ENCODE data around the gene SIRT6. TPM values are rescaled to one million over a fixed set of nuclear protein-coding genes. Genes with fewer than 3 reads are reported as not detected.

Gene SIRT6
- total and polyA plus RNA-seq, 9 of the 15 experiments (the other 6 are each of a cell fraction or from before 2014, with no cell fraction given): 1.4 to 41.1 (median 10.2) TPM

DNA sequence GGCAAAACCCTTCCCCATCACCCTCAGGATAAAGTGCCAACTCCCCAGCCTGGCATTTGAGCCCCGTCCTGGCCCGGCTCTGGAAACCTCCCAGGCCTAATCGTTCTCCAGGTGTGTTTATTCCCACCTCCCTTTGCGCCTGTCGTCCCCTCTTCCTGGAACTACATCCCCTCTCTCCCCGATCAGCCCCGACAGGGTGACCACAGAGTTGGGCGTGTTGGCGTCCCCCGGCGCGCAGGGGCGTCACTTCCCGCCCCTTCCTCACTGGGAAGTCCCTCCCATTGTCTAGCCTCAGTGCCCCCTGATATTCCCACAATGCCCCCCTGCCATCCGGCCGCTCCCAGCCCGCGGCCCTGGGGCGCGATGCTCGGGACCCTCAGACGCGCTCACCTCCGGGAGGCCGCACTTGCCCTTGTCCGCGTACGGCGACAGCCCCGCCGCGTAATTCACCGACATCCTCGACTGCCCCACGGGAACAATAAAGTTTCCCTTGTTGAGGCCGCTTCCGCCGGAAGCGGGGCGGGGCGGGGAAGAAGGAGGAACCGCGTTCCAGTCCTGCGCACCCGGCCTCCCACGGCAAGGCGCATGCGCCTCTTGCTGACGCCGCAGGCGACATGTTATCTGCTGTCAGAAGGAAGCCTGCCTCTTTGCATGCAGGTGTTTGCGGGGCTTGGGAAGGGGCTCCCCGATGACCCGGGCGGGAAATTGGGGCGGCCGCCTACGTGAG is at the start of gene SIRT6, which contains the start of gene ANKRD24 (continued):
- TF ChIP-seq KDM5B (IDR thresholded peaks at IDR 0.05; ENCODE audit: insufficient replicate concordance, low read depth, low read length): peak; percentile 82
- peak; percentile 77 for TF ChIP-seq BCOR (IDR thresholded peaks at IDR 0.05)
- TF ChIP-seq, protein P1, sequence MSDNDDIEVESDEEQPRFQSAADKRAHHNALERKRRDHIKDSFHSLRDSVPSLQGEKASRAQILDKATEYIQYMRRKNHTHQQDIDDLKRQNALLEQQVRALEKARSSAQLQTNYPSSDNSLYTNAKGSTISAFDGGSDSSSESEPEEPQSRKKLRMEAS (CRISPR knock-in tag; IDR thresholded peaks at IDR 0.05): peak; percentile 37
- no peak for TF ChIP-seq PTBP1 (IDR thresholded peaks at IDR 0.05; ENCODE audit: low read depth, low read length)
- TF ChIP-seq SUPT5H (IDR thresholded peaks at IDR 0.05): peak; percentile 57; the same call in 1 of the 2 replicates
- TF ChIP-seq POLR3G (IDR thresholded peaks at IDR 0.05; ENCODE audit: extremely low read depth, insufficient read length, insufficient replicate concordance): no peak
- TF ChIP-seq PHTF2 (CRISPR knock-in tag; IDR thresholded peaks at IDR 0.05): no peak
- TF ChIP-seq, protein P2, sequence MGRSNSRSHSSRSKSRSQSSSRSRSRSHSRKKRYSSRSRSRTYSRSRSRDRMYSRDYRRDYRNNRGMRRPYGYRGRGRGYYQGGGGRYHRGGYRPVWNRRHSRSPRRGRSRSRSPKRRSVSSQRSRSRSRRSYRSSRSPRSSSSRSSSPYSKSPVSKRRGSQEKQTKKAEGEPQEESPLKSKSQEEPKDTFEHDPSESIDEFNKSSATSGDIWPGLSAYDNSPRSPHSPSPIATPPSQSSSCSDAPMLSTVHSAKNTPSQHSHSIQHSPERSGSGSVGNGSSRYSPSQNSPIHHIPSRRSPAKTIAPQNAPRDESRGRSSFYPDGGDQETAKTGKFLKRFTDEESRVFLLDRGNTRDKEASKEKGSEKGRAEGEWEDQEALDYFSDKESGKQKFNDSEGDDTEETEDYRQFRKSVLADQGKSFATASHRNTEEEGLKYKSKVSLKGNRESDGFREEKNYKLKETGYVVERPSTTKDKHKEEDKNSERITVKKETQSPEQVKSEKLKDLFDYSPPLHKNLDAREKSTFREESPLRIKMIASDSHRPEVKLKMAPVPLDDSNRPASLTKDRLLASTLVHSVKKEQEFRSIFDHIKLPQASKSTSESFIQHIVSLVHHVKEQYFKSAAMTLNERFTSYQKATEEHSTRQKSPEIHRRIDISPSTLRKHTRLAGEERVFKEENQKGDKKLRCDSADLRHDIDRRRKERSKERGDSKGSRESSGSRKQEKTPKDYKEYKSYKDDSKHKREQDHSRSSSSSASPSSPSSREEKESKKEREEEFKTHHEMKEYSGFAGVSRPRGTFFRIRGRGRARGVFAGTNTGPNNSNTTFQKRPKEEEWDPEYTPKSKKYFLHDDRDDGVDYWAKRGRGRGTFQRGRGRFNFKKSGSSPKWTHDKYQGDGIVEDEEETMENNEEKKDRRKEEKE (IDR thresholded peaks at IDR 0.05; ENCODE audit: borderline replicate concordance in 1 of 2, control insufficient read depth in 1 of 2, low read depth in 2 of 2, low read length in 1 of 2): no peak
- TF ChIP-seq CBX5 (IDR thresholded peaks at IDR 0.05; ENCODE audit: borderline replicate concordance, low read depth): no peak
- no peak for TF ChIP-seq MCM2 (IDR thresholded peaks at IDR 0.05; ENCODE audit: low read depth)
- TF ChIP-seq, protein P3, sequence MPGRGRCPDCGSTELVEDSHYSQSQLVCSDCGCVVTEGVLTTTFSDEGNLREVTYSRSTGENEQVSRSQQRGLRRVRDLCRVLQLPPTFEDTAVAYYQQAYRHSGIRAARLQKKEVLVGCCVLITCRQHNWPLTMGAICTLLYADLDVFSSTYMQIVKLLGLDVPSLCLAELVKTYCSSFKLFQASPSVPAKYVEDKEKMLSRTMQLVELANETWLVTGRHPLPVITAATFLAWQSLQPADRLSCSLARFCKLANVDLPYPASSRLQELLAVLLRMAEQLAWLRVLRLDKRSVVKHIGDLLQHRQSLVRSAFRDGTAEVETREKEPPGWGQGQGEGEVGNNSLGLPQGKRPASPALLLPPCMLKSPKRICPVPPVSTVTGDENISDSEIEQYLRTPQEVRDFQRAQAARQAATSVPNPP (IDR thresholded peaks at IDR 0.05; ENCODE audit: borderline replicate concordance, insufficient read depth, insufficient read length): no peak
- no peak for TF ChIP-seq PPARD (CRISPR knock-in tag; IDR thresholded peaks at IDR 0.05)
- TF ChIP-seq, protein P4, sequence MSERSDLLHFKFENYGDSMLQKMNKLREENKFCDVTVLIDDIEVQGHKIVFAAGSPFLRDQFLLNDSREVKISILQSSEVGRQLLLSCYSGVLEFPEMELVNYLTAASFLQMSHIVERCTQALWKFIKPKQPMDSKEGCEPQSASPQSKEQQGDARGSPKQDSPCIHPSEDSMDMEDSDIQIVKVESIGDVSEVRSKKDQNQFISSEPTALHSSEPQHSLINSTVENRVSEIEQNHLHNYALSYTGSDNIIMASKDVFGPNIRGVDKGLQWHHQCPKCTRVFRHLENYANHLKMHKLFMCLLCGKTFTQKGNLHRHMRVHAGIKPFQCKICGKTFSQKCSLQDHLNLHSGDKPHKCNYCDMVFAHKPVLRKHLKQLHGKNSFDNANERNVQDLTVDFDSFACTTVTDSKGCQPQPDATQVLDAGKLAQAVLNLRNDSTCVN (CRISPR knock-in tag; IDR thresholded peaks at IDR 0.05): no peak
- no peak for TF ChIP-seq FUS (optimal IDR thresholded peaks at IDR 0.05; ENCODE audit: low read depth, low read length)
- 0 out of 2 replicates have a peak, but pooled peaks have one; percentile 47 for TF ChIP-seq FOXK1 (CRISPR knock-in tag; IDR thresholded peaks at IDR 0.05; ENCODE audit: borderline replicate concordance)
- TF ChIP-seq RCOR1 (IDR thresholded peaks at IDR 0.05; ENCODE audit: borderline replicate concordance in 1 of 2, low read depth in 2 of 2, low read length in 2 of 2): 0 out of 4 replicates have a peak, but pooled peaks of 1 of the 2 experiments have one; percentile 45
- peak; percentile 83 for TF ChIP-seq HCFC1 (IDR thresholded peaks at IDR 0.05; ENCODE audit: low read depth, low read length)
- TF ChIP-seq ZNF695 (CRISPR knock-in tag; IDR thresholded peaks at IDR 0.05): no peak
- no peak for TF ChIP-seq BRD9 (IDR thresholded peaks at IDR 0.05; ENCODE audit: low read depth, partially characterized antibody)
- no peak for TF ChIP-seq NFXL1 (CRISPR knock-in tag; IDR thresholded peaks at IDR 0.05)
- TF ChIP-seq, protein P5, sequence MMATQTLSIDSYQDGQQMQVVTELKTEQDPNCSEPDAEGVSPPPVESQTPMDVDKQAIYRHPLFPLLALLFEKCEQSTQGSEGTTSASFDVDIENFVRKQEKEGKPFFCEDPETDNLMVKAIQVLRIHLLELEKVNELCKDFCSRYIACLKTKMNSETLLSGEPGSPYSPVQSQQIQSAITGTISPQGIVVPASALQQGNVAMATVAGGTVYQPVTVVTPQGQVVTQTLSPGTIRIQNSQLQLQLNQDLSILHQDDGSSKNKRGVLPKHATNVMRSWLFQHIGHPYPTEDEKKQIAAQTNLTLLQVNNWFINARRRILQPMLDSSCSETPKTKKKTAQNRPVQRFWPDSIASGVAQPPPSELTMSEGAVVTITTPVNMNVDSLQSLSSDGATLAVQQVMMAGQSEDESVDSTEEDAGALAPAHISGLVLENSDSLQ (IDR thresholded peaks at IDR 0.05): peak; percentile 82
- TF ChIP-seq RB1 (IDR thresholded peaks at IDR 0.05; ENCODE audit: low read depth): peak; percentile 82; the same call in 1 of the 2 replicates

All from K562 (cell line).